Liver (tissue), 9 donors: ENCODE results near the gene ARIH1. TPM values are rescaled to one million over a fixed set of nuclear protein-coding genes. Genes with fewer than 3 reads are reported as not detected.

Experiments
- DNase-seq: peaks from one replicate; pipeline ENCODE4 v3.0.0-alpha.2; 2017; ENCODE audit warnings: low spot score
- H3K27ac ChIP-seq, 2 donors: one replicate each; pipeline ENCODE4 v1.7.0; 2013; ENCODE audit warnings: inconsistent platforms in 2 of 2, low read length in 2 of 2, control low read depth in 1 of 2, low read depth in 1 of 2, mild to moderate bottlenecking in 1 of 2
- H3K27me3 ChIP-seq, 4 donors: one replicate each; pipeline versions ENCODE4 v1.6.1 to v1.7.0; 2013; ENCODE audit warnings: low read length in 3 of 4, inconsistent platforms in 1 of 4, mild to moderate bottlenecking in 1 of 4, moderate library complexity in 1 of 4; ENCODE audit not compliant: control insufficient read depth in 4 of 4, insufficient read depth in 4 of 4
- H3K36me3 ChIP-seq, 4 donors: one replicate each; pipeline versions ENCODE4 v1.6.1 to v1.7.0; 2013; ENCODE audit warnings: low read length in 3 of 4, mild to moderate bottlenecking in 3 of 4, low read depth in 1 of 4, moderate library complexity in 1 of 4; ENCODE audit not compliant: control insufficient read depth in 4 of 4, insufficient read depth in 3 of 4
- H3K4me1 ChIP-seq, 4 donors: one replicate each; pipeline versions ENCODE4 v1.6.1 to v1.7.0; 2013; ENCODE audit warnings: low read length in 3 of 4, mild to moderate bottlenecking in 3 of 4, moderate library complexity in 1 of 4; ENCODE audit not compliant: control insufficient read depth in 4 of 4, insufficient read depth in 4 of 4
- H3K4me3 ChIP-seq, 3 donors: one replicate each; pipeline versions ENCODE4 v1.6.1 to v1.7.0; 2013; ENCODE audit warnings: low read length in 3 of 3, control low read depth in 1 of 3, low read depth in 1 of 3, mild to moderate bottlenecking in 1 of 3
- H3K9ac ChIP-seq, 2 donors: one replicate each; pipeline ENCODE4 v1.7.0; 2013; ENCODE audit warnings: low read length in 2 of 2, mild to moderate bottlenecking in 2 of 2, moderate library complexity in 2 of 2, control low read depth in 1 of 2, low read depth in 1 of 2
- H3K9me3 ChIP-seq, 4 donors: one replicate each; pipeline versions ENCODE4 v1.6.1 to v1.7.0; 2013; ENCODE audit warnings: low read length in 3 of 4; ENCODE audit not compliant: control insufficient read depth in 4 of 4
- EGR1 ChIP-seq, 2 donors: IDR thresholded peaks; 2 replicates each; pipeline ENCODE4 v1.6.1; 2016 to 2018; ENCODE audit warnings: antibody characterized with exemption in 2 of 2, low read depth in 2 of 2
- HNF4A ChIP-seq, 2 donors: conservative IDR thresholded peaks; 2 replicates each; pipeline ENCODE4 v1.6.1; 2016; ENCODE audit warnings: antibody characterized with exemption in 2 of 2, mild to moderate bottlenecking in 2 of 2
- HNF4G ChIP-seq: IDR thresholded peaks from 2 replicates; pipeline ENCODE4 v1.6.1; 2016; ENCODE audit warnings: antibody characterized with exemption
- NR2F2 ChIP-seq: IDR thresholded peaks from 2 replicates; pipeline ENCODE4 v1.6.1; 2016; ENCODE audit warnings: antibody characterized with exemption
- RAD21 ChIP-seq, 2 donors: IDR thresholded peaks; 2 replicates each; pipeline ENCODE4 v1.6.1; 2016; ENCODE audit warnings: antibody characterized with exemption in 2 of 2, mild to moderate bottlenecking in 2 of 2
- REST ChIP-seq: IDR thresholded peaks from 2 replicates; pipeline ENCODE4 v1.6.1; 2016; ENCODE audit warnings: antibody characterized with exemption, mild to moderate bottlenecking
- TAF1 ChIP-seq: conservative IDR thresholded peaks from 2 replicates; pipeline ENCODE4 v1.6.1; 2016; ENCODE audit warnings: antibody characterized with exemption, mild to moderate bottlenecking
- YY1 ChIP-seq: IDR thresholded peaks from 2 replicates; pipeline ENCODE4 v1.6.1; 2016; ENCODE audit warnings: antibody characterized with exemption, mild to moderate bottlenecking
- WGBS: extraction: QIAGEN DNeasy Blood & Tissue Kit; methylation state at CpG from one replicate; pipeline ENCODE4 v1.1.7; 2013; 5-methylcytosine and 5-hydroxymethylcytosine counted together
- polyA plus RNA-seq, 2 donors: library from polyadenylated mRNA; stranded (reverse) in 1 of 2; unstranded in 1 of 2; fragments of 200-250 nt in 1 of 2; fragments of >200 nt in 1 of 2; fragmentation: Nextera tagmentation in 1 of 2; extraction: Ambion mirVana in 1 of 2; gene quantifications; one replicate each; pipeline versions ENCODE4 v1.2.1 to v1.2.3, GENCODE V29; 2013 to 2015
- total RNA-seq, 2 donors: library from RNA; depleted of rRNA; stranded (reverse); fragments of >200 nt; gene quantifications; one replicate each; pipeline ENCODE4 v1.2.3, GENCODE V29; 2014
- TF ChIP-seq, protein P1 (sequence below): IDR thresholded peaks from 2 replicates; pipeline ENCODE4 v1.6.1; 2016; ENCODE audit warnings: antibody characterized with exemption
- donor health status: healthy.
- donor health status: healthy.
- donor health status: healthy.
- donor health status: healthy.
- donor health status: healthy.

The ARIH1 gene
- total and polyA plus RNA-seq, 4 donors, result 10.8 to 23.8 (median 18.8) TPM

GRCh38 chr15:72486144-72486543 lies 12.0 kb downstream of the ARIH1 start:
- TF ChIP-seq YY1 (no peak), HNF4A (conservative IDR thresholded peaks at IDR 0.05) (no peak), NR2F2 (no peak), REST (no peak), TAF1 (no peak), RAD21 (IDR thresholded peaks at IDR 0.05) (no peak)
- Histone ChIP-seq H3K9ac (no peak overlapping the region), H3K4me3 (no peak overlapping the region), H3K4me1 (peaks cover 4 to 17% (median 12%) of the 10 kb centered on the region in 4 donors), H3K27me3 (no peaks in the 10 kb centered on the region), H3K27ac (no peak overlapping the region), H3K36me3 (peaks cover 0 to 3% (median 0%) of the 10 kb centered on the region in 4 donors), H3K9me3 (no peaks in the 10 kb centered on the region)
- WGBS, result 96% methylated on average over 3 of the region's 3 CpGs
- DNase-seq, result no peak

DNA sequence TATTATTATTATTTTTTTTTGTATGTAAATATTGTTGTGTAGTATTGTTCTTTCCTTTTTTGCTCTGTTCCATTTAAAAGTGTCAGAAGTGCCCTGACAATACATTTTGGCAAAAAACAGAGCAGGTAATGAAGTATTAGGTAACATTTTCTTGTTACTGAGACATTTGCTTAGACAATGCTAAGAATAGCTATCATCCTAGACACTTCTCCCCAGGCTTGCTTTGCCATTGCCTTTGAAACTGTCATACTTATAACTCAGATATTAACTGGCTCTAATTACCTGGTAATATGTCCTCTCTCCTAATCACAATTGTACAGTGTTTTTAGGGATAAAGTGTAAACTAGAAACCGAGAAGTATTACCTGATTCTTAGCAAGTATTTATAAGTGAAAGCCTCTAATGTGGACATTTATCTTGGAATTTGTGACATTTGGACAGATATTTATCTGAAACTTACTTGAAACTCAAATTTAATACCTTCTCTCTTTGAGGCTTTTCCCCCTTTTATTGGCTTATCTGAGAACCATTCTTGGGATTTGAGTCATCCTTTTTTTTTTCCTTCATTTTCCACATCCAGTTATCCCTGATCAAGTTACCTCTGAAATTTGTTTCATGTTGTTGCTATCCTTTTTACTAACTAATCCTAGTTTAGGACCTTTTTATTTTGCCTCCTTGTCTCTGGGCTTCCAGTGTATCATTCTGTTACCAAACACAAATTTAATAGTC lies 13.1 kb downstream of the ARIH1 start:
- Histone ChIP-seq H3K9me3 (no peaks in the 10 kb centered on the region), H3K9ac (no peak overlapping the region), H3K36me3 (peaks cover 0 to 3% (median 0%) of the 10 kb centered on the region in 4 donors), H3K27ac (no peak overlapping the region), H3K4me3 (no peak overlapping the region), H3K27me3 (no peaks in the 10 kb centered on the region), H3K4me1 (peaks cover 7 to 16% (median 14%) of the 10 kb centered on the region in 4 donors)
- no peak for DNase-seq
- 87% methylated on average over 1 of the region's 1 CpG for WGBS
- TF ChIP-seq HNF4G (no peak), HNF4A (conservative IDR thresholded peaks at IDR 0.05) (no peak)
- TF ChIP-seq, protein P1, sequence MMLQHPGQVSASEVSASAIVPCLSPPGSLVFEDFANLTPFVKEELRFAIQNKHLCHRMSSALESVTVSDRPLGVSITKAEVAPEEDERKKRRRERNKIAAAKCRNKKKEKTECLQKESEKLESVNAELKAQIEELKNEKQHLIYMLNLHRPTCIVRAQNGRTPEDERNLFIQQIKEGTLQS, result no peak

DNA sequence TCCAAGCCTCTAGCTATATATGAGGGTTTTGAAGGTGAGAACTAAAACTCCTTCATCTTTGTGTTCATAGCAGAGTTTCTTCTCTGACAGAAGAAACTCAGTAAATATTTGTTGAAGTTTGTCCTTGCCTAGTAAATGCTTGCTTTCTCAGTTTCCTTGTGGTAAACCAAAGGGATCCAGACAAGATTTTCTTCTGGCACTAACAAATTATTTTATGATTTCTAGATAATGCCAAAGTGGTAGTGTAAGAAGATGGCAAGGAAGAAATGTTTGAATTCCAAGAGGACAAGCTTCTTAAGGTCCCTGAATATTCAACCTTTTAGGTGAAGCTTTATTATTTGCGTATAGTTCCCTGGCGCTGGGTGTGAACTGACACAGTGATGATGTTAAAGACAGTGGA lies 14.4 kb downstream of the ARIH1 start:
- peaks cover 7 to 28% (median 26%) of the 10 kb centered on the region in 4 donors for H3K4me1 ChIP-seq
- H3K27me3 ChIP-seq, result no peaks in the 10 kb centered on the region
- 93% methylated on average over 2 of the region's 2 CpGs for WGBS
- H3K27ac ChIP-seq, result no peak overlapping the region
- no peak overlapping the region for H3K9ac ChIP-seq
- no peak for DNase-seq
- no peaks in the 10 kb centered on the region for H3K9me3 ChIP-seq
- TF ChIP-seq HNF4A (conservative IDR thresholded peaks at IDR 0.05) (no peak), EGR1 (IDR thresholded peaks at IDR 0.05; ENCODE audit: low read depth in 2 of 2) (no peak)
- H3K4me3 ChIP-seq, result no peak overlapping the region
- H3K36me3 ChIP-seq, result peaks cover 0 to 3% (median 0%) of the 10 kb centered on the region in 4 donors
